NOMO-1 (cell line): ENCODE results near the gene MC4R.
"Not testable (repeated sequence)": the region's sequence is repeated elsewhere in the genome, so short reads cannot be mapped to it uniquely, and the experiment has no call there.

Experiments used
- DNase-seq, 2 experiments: peaks; one replicate each; lab custom pipeline; 2025; ENCODE audit not compliant: unreplicated experiment in 2 of 2; lab: John Stamatoyannopoulos, UW

The MC4R gene

GRCh38 chr18:60372596-60372995 lies at the start of gene MC4R:
Gene MC4R, minus strand, starts transcription at chr18:60372775. Its CDS starts 426 bp downstream, at chr18:60372349.
- no peak for DNase-seq

GRCh38 chr18:60422306-60422705 lies 49.7 kb upstream of the MC4R start:
- not testable (repeated sequence) for DNase-seq

- no peak for DNase-seq
Observed at GRCh38 chr18:60421356-60422118, 49.0 kb upstream of the MC4R start.

- DNase-seq = no peak
Observed at GRCh38 chr18:60417946-60418345, 45.4 kb upstream of the MC4R start.

GRCh38 chr18:60413944-60414547 lies 41.5 kb upstream of the MC4R start:
- no peak for DNase-seq

GRCh38 chr18:60411715-60412114 lies 39.1 kb upstream of the MC4R start:
- DNase-seq = no peak

GRCh38 chr18:60406721-60407120 lies 34.1 kb upstream of the MC4R start:
- DNase-seq = no peak

- no peak for DNase-seq
Observed at GRCh38 chr18:60404486-60405085, 32.0 kb upstream of the MC4R start.

GRCh38 chr18:60401346-60401745 lies 28.8 kb upstream of the MC4R start:
- no peak for DNase-seq

- DNase-seq = no peak
Observed at GRCh38 chr18:60391571-60392226, 19.1 kb upstream of the MC4R start.

GRCh38 chr18:60389314-60389713 lies 16.7 kb upstream of the MC4R start:
- DNase-seq = no peak

GRCh38 chr18:60385693-60386092 lies 13.1 kb upstream of the MC4R start:
- DNase-seq = no peak

- DNase-seq = no peak
Observed at GRCh38 chr18:60383893-60384292, 11.3 kb upstream of the MC4R start.

- DNase-seq = no peak
Observed at GRCh38 chr18:60377778-60378469, 5.3 kb upstream of the MC4R start.

- no peak for DNase-seq
Observed at GRCh38 chr18:60372132-60372531, 443 bp downstream of the MC4R start.

GRCh38 chr18:60358516-60358915 lies 14.1 kb downstream of the MC4R start:
- DNase-seq = no peak

GRCh38 chr18:60350941-60351340 lies 21.6 kb downstream of the MC4R start:
- no peak for DNase-seq

GRCh38 chr18:60350150-60350549 lies 22.4 kb downstream of the MC4R start:
- no peak for DNase-seq

GRCh38 chr18:60347526-60348045 lies 25.0 kb downstream of the MC4R start:
- DNase-seq = no peak

- DNase-seq = no peak
Observed at GRCh38 chr18:60339018-60339417, 33.6 kb downstream of the MC4R start.

GRCh38 chr18:60331890-60332289 lies 40.7 kb downstream of the MC4R start:
- DNase-seq = no peak
